Erythroblast (primary cell): ENCODE results near the gene DDX60.

ENCODE experiments used
- GATA1 ChIP-seq: IDR thresholded peaks from 2 replicates; pipeline ENCODE4 v1.6.1; 2011; ENCODE audit warnings: low read depth, mild to moderate bottlenecking, control low read depth, low read length, moderate library complexity
- POLR2A ChIP-seq: IDR thresholded peaks from 2 replicates; pipeline ENCODE4 v1.6.1; 2011; ENCODE audit warnings: mild to moderate bottlenecking, low read length

GRCh38 chr4:168309781-168310180, 8.8 kb downstream of the DDX60 start:
- TF ChIP-seq POLR2A: no peak
- no peak for TF ChIP-seq GATA1
